HEK293 (cell line): ENCODE data around the gene TMED4.

Experiments
- CTCF ChIA-PET: fragments of 350-600 bp; formaldehyde crosslinking; extraction: SDS; loops from one replicate; lab custom pipeline; 2021; ENCODE audit warnings: antibody characterized with exemption; lab: Yijun Ruan, JAX
- POLR2A ChIA-PET: fragments of 300-600 bp; formaldehyde crosslinking; extraction: SDS; loops from one replicate; lab custom pipeline; 2020; ENCODE audit warnings: antibody characterized with exemption, inconsistent platforms; lab: Yijun Ruan, JAX
- H3K27ac ChIP-seq: fragments of 200-500 bp; sonication (Bioruptor generic); 2 replicates; pipeline ENCODE4 v1.5.1; 2014; ENCODE audit warnings: low read depth, low read length, control low read depth, inconsistent platforms; ENCODE audit errors: extremely low read depth
- H3K36me3 ChIP-seq, 2 experiments: fragments of 200-500 bp in 1 of 2; sonication (Bioruptor generic) in 1 of 2; 1 replicate in 1 of 2; 2 replicates in 1 of 2; pipeline ENCODE4 v1.5.1; 2014 to 2017; ENCODE audit warnings: inconsistent platforms in 2 of 2, low read length in 2 of 2; ENCODE audit not compliant: control insufficient read depth in 2 of 2, insufficient read depth in 1 of 2
- H3K4me1 ChIP-seq: fragments of 200-500 bp; sonication (Bioruptor generic); 2 replicates; pipeline ENCODE4 v1.5.1; 2014; ENCODE audit warnings: mild to moderate bottlenecking, low read length, inconsistent platforms; ENCODE audit not compliant: control insufficient read depth, insufficient read depth
- H3K4me3 ChIP-seq: 2 replicates; pipeline ENCODE4 v1.5.1; 2011; ENCODE audit warnings: low read depth, mild to moderate bottlenecking, control low read depth, low read length, moderate library complexity
- H3K9me3 ChIP-seq: fragments of 200-500 bp; sonication (Bioruptor generic); 2 replicates; pipeline ENCODE4 v1.5.1; 2014; ENCODE audit warnings: low read depth, low read length, inconsistent platforms; ENCODE audit not compliant: control insufficient read depth, insufficient read depth
- GFI1B ChIP-seq: fragments of 450-650 bp; formaldehyde crosslinking; IDR thresholded peaks from 2 replicates; pipeline ENCODE4 v1.5.1; 2016; ENCODE audit warnings: missing biosample characterization, missing genetic modification characterization
- GLIS1 ChIP-seq: fragments of 450-650 bp; formaldehyde crosslinking; IDR thresholded peaks from 2 replicates; pipeline ENCODE4 v1.5.1; 2016; ENCODE audit warnings: missing biosample characterization, missing genetic modification characterization
- HOXA7 ChIP-seq: sonication (generic); formaldehyde crosslinking; IDR thresholded peaks from 2 replicates; pipeline ENCODE4 v1.8.1; 2022; ENCODE audit warnings: missing genetic modification reagents, borderline replicate concordance
- KLF1 ChIP-seq: fragments of 450-650 bp; formaldehyde crosslinking; IDR thresholded peaks from 2 replicates; pipeline ENCODE4 v1.5.1; 2016; ENCODE audit warnings: missing biosample characterization, missing genetic modification characterization
- KLF9 ChIP-seq: fragments of 450-650 bp; formaldehyde crosslinking; IDR thresholded peaks from 2 replicates; pipeline ENCODE4 v1.5.1; 2016; ENCODE audit warnings: missing biosample characterization, missing genetic modification characterization, low read depth
- SCRT1 ChIP-seq: fragments of 450-650 bp; formaldehyde crosslinking; IDR thresholded peaks from 2 replicates; pipeline ENCODE4 v1.5.1; 2016; ENCODE audit warnings: missing biosample characterization, missing genetic modification characterization, borderline replicate concordance
- ZNF146 ChIP-seq: fragments of 450-650 bp; formaldehyde crosslinking; IDR thresholded peaks from 2 replicates; pipeline ENCODE4 v1.5.1; 2016; ENCODE audit warnings: missing biosample characterization, missing genetic modification characterization
- ZNF302 ChIP-seq: fragments of 450-650 bp; formaldehyde crosslinking; IDR thresholded peaks from 2 replicates; pipeline ENCODE4 v1.5.1; 2016; ENCODE audit warnings: missing biosample characterization, missing genetic modification characterization, low read depth
- ZNF311 ChIP-seq: fragments of 450-650 bp; formaldehyde crosslinking; IDR thresholded peaks from 2 replicates; pipeline ENCODE4 v1.5.1; 2017; ENCODE audit warnings: missing biosample characterization, missing genetic modification characterization, borderline replicate concordance
- ZNF423 ChIP-seq: fragments of 450-650 bp; formaldehyde crosslinking; IDR thresholded peaks from 2 replicates; pipeline ENCODE4 v1.5.1; 2016; ENCODE audit warnings: missing biosample characterization, missing genetic modification characterization
- ZNF426 ChIP-seq: fragments of 450-650 bp; formaldehyde crosslinking; IDR thresholded peaks from 2 replicates; pipeline ENCODE4 v1.5.1; 2017; ENCODE audit warnings: missing biosample characterization, missing genetic modification characterization, mild to moderate bottlenecking, inconsistent platforms, moderate library complexity
- ZNF571 ChIP-seq: fragments of 450-650 bp; formaldehyde crosslinking; IDR thresholded peaks from 2 replicates; pipeline ENCODE4 v1.5.0; 2017; ENCODE audit warnings: missing biosample characterization, missing genetic modification characterization
- ZNF654 ChIP-seq: fragments of 450-650 bp; formaldehyde crosslinking; IDR thresholded peaks from 2 replicates; pipeline ENCODE4 v1.5.1; 2016; ENCODE audit warnings: low read depth, missing biosample characterization, missing genetic modification characterization
- TF ChIP-seq, protein P1 (sequence below): fragments of 450-650 bp; formaldehyde crosslinking; IDR thresholded peaks from 2 replicates; pipeline ENCODE4 v1.5.1; 2017; ENCODE audit warnings: missing biosample characterization, missing genetic modification characterization
- TF ChIP-seq, protein P2 (sequence below): fragments of 450-650 bp; formaldehyde crosslinking; IDR thresholded peaks from 2 replicates; pipeline ENCODE4 v1.5.1; 2016; ENCODE audit warnings: missing biosample characterization, missing genetic modification characterization
- TF ChIP-seq, protein P3 (sequence below): fragments of 450-650 bp; formaldehyde crosslinking; IDR thresholded peaks from 2 replicates; pipeline ENCODE4 v1.5.1; 2016; ENCODE audit warnings: missing biosample characterization, missing genetic modification characterization
- TF ChIP-seq, protein P4 (sequence below): fragments of 450-650 bp; formaldehyde crosslinking; IDR thresholded peaks from 2 replicates; pipeline ENCODE4 v1.5.1; 2017; ENCODE audit warnings: missing biosample characterization, missing genetic modification characterization
- TF ChIP-seq, protein P5 (sequence below): fragments of 450-650 bp; formaldehyde crosslinking; IDR thresholded peaks from 2 replicates; pipeline ENCODE4; 2016; ENCODE audit warnings: missing biosample characterization, missing genetic modification characterization
- TF ChIP-seq, protein P6 (sequence below): fragments of 450-650 bp; formaldehyde crosslinking; IDR thresholded peaks from 2 replicates; pipeline ENCODE4 v1.5.1; 2016; ENCODE audit warnings: missing biosample characterization, missing genetic modification characterization

TMED4 gene

DNA sequence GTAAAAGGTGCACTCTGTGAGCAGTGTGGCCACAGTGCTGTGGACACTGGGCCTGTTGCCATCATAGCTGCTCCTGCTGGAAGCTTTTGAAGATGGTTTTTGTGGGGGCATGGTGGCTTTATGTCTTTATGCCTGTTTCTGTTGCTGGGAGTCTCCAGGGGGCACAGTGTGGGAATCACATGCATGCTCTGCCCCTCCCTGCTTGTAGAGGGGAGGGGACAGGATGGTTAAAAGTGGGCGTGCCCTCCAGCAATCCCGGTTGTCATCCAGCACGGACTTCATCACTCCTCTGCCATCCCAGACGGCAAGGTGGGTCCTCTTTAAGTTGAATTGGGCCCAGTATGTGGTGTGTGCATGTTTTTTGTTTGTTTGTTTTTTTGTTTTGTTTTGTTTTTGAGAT is 44.6 kb upstream of the TMED4 start:
- Histone ChIP-seq H3K4me3 (no peak overlapping the region), H3K27ac (no peak overlapping the region), H3K4me1 (0 out of 2 replicates have a peak, but pooled peaks cover 4% of the 10 kb centered on the region), H3K9me3 (no peaks in the 10 kb centered on the region), H3K36me3 (peaks cover 6 to 28% of the 10 kb centered on the region in 2 experiments; a peak in 2 of 3 replicates)
- TF ChIP-seq GLIS1 (tag by site-specific recombination) (peak; percentile 78), KLF9 (tag by site-specific recombination) (peak; percentile 80), KLF1 (tag by site-specific recombination) (peak; percentile 42; the same call in 1 of the 2 replicates)
- TF ChIP-seq, protein P1, sequence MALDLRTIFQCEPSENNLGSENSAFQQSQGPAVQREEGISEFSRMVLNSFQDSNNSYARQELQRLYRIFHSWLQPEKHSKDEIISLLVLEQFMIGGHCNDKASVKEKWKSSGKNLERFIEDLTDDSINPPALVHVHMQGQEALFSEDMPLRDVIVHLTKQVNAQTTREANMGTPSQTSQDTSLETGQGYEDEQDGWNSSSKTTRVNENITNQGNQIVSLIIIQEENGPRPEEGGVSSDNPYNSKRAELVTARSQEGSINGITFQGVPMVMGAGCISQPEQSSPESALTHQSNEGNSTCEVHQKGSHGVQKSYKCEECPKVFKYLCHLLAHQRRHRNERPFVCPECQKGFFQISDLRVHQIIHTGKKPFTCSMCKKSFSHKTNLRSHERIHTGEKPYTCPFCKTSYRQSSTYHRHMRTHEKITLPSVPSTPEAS (tag by site-specific recombination) = no peak
- CTCF ChIA-PET = no interaction called here
- POLR2A ChIA-PET = no interaction called here

DNA sequence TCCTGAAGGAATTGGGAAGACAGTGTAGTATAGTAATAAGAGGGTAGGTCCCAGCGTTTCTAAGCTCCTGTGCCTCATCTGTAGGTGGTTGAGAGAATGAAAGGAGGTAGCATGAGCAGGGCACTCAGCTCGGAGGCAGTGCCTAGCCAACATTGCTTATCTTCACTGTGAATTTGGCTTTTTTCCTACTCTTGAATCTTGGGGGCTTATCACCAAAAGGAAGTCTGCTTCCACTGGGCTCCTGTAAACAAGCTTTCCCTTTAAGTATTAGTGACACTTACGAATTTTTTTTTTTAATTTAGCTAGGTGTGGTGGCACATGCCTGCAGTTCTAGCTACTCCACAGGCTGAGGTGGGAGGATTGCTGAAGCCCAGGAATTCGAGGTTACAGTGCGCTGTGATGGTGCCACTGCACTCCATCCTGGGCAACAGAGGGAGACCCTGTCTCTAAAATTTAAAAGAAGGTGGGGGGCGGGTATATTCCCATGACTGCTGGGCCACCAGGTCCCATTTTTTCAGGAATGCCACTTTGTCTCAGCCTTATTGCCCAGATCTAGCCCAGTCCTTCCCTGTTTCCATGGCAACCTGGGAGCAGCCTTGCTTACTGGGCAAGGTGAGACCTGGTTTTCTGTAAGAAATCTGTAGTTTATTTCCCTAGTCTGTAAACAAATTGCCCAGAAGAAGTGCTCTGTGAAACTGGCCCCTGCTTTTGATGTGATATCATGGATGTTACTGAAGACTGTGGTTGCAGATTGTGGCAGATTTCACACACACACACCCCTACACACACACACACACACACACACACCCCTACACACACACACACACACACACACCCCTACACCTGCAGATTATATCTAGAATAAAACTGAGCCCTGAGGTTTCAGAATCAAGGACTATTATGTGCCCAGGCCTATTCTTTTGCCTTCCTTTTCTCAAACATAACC is 43.8 kb upstream of the TMED4 start:
- no peaks in the 10 kb centered on the region for H3K9me3 ChIP-seq
- H3K4me1 ChIP-seq = 0 out of 2 replicates have a peak, but pooled peaks cover 2% of the 10 kb centered on the region
- peaks cover 6 to 28% of the 10 kb centered on the region in 2 experiments; a peak in 2 of 3 replicates for H3K36me3 ChIP-seq
- H3K4me3 ChIP-seq = no peak overlapping the region
- ChIA-PET POLR2A (no interaction called here), CTCF (interaction anchor here (0.6 to 1.1 kb wide), 3 partner anchors 10 to 16 kb away, joined by 3 to 4 read pairs (median 3); no protein-coding TSS in a partner anchor)
- TF ChIP-seq ZNF311 (no peak), HOXA7 (no peak), ZNF302 (tag by site-specific recombination) (no peak), ZNF571 (tag by site-specific recombination) (no peak)
- TF ChIP-seq, protein P1 (tag by site-specific recombination) = peak; percentile 79
- TF ChIP-seq, protein P2, sequence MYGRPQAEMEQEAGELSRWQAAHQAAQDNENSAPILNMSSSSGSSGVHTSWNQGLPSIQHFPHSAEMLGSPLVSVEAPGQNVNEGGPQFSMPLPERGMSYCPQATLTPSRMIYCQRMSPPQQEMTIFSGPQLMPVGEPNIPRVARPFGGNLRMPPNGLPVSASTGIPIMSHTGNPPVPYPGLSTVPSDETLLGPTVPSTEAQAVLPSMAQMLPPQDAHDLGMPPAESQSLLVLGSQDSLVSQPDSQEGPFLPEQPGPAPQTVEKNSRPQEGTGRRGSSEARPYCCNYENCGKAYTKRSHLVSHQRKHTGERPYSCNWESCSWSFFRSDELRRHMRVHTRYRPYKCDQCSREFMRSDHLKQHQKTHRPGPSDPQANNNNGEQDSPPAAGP (tag by site-specific recombination) = no peak
- H3K27ac ChIP-seq = no peak overlapping the region

DNA sequence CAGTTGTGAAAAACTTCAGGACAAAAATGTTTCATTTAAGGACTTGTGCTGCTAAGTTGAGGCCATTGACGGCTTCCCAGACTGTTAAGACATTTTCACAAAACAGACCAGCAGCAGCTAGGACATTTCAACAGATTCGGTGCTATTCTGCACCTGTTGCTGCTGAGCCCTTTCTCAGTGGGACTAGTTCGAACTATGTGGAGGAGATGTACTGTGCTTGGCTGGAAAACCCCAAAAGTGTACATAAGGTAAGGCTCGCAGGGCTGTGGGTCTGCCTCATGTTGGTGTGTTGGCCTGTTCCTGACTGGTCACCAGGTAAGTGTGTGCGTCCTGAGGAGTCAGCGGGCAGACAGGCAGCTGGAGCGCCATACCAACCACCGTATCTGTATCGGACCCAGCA is 42.3 kb upstream of the TMED4 start:
- no peak overlapping the region for H3K27ac ChIP-seq
- CTCF ChIA-PET = interaction anchor here (0.6 kb wide), 2 partner anchors 11 to 15 kb away, joined by 3 read pairs; no protein-coding TSS in a partner anchor
- 0 out of 2 replicates have a peak, but pooled peaks cover 2% of the 10 kb centered on the region for H3K4me1 ChIP-seq
- H3K4me3 ChIP-seq = no peak overlapping the region
- H3K36me3 ChIP-seq = peaks cover 6 to 28% of the 10 kb centered on the region in 2 experiments; a peak in 2 of 3 replicates
- H3K9me3 ChIP-seq = no peaks in the 10 kb centered on the region
- POLR2A ChIA-PET = interaction anchor here (1.4 kb wide), 1 partner anchor 10 kb away, joined by 3 read pairs; no protein-coding TSS in a partner anchor
- TF ChIP-seq, protein P3, sequence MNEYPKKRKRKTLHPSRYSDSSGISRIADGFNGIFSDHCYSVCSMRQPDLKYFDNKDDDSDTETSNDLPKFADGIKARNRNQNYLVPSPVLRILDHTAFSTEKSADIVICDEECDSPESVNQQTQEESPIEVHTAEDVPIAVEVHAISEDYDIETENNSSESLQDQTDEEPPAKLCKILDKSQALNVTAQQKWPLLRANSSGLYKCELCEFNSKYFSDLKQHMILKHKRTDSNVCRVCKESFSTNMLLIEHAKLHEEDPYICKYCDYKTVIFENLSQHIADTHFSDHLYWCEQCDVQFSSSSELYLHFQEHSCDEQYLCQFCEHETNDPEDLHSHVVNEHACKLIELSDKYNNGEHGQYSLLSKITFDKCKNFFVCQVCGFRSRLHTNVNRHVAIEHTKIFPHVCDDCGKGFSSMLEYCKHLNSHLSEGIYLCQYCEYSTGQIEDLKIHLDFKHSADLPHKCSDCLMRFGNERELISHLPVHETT (tag by site-specific recombination) = no peak
- TF ChIP-seq SCRT1 (0 out of 2 replicates have a peak, but pooled peaks have one; percentile 58), ZNF426 (tag by site-specific recombination) (no peak), ZNF146 (tag by site-specific recombination) (no peak), GFI1B (tag by site-specific recombination) (no peak), ZNF654 (tag by site-specific recombination) (no peak), ZNF423 (tag by site-specific recombination) (no peak)
- TF ChIP-seq, protein P4, sequence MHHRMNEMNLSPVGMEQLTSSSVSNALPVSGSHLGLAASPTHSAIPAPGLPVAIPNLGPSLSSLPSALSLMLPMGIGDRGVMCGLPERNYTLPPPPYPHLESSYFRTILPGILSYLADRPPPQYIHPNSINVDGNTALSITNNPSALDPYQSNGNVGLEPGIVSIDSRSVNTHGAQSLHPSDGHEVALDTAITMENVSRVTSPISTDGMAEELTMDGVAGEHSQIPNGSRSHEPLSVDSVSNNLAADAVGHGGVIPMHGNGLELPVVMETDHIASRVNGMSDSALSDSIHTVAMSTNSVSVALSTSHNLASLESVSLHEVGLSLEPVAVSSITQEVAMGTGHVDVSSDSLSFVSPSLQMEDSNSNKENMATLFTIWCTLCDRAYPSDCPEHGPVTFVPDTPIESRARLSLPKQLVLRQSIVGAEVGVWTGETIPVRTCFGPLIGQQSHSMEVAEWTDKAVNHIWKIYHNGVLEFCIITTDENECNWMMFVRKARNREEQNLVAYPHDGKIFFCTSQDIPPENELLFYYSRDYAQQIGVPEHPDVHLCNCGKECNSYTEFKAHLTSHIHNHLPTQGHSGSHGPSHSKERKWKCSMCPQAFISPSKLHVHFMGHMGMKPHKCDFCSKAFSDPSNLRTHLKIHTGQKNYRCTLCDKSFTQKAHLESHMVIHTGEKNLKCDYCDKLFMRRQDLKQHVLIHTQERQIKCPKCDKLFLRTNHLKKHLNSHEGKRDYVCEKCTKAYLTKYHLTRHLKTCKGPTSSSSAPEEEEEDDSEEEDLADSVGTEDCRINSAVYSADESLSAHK (tag by site-specific recombination) = no peak
- TF ChIP-seq, protein P5, sequence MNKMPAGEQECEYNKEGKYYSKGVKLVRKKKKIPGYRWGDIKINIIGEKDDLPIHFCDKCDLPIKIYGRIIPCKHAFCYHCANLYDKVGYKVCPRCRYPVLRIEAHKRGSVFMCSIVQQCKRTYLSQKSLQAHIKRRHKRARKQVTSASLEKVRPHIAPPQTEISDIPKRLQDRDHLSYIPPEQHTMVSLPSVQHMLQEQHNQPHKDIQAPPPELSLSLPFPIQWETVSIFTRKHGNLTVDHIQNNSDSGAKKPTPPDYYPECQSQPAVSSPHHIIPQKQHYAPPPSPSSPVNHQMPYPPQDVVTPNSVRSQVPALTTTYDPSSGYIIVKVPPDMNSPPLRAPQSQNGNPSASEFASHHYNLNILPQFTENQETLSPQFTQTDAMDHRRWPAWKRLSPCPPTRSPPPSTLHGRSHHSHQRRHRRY (tag by site-specific recombination) = no peak
- TF ChIP-seq, protein P6, sequence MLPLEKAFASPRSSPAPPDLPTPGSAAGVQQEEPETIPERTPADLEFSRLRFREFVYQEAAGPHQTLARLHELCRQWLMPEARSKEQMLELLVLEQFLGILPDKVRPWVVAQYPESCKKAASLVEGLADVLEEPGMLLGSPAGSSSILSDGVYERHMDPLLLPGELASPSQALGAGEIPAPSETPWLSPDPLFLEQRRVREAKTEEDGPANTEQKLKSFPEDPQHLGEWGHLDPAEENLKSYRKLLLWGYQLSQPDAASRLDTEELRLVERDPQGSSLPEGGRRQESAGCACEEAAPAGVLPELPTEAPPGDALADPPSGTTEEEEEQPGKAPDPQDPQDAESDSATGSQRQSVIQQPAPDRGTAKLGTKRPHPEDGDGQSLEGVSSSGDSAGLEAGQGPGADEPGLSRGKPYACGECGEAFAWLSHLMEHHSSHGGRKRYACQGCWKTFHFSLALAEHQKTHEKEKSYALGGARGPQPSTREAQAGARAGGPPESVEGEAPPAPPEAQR (tag by site-specific recombination) = no peak
